Liver (tissue), 3 donors: ENCODE data around the gene EDA.

Experiments
- GABPA ChIP-seq, 2 donors: IDR thresholded peaks in 1 of 2; conservative IDR thresholded peaks in 1 of 2; 2 replicates each; pipeline ENCODE4 v1.6.1; 2016; ENCODE audit warnings: antibody characterized with exemption in 2 of 2, mild to moderate bottlenecking in 1 of 2, moderate library complexity in 1 of 2
- MAX ChIP-seq: IDR thresholded peaks from 2 replicates; pipeline ENCODE4 v1.6.1; 2016; ENCODE audit warnings: antibody characterized with exemption
- SP1 ChIP-seq: IDR thresholded peaks from 2 replicates; pipeline ENCODE4 v1.6.1; 2018; ENCODE audit warnings: antibody characterized with exemption, mild to moderate bottlenecking
- TAF1 ChIP-seq: conservative IDR thresholded peaks from 2 replicates; pipeline ENCODE4 v1.6.1; 2016; ENCODE audit warnings: antibody characterized with exemption, mild to moderate bottlenecking
- YY1 ChIP-seq: IDR thresholded peaks from 2 replicates; pipeline ENCODE4 v1.6.1; 2016; ENCODE audit warnings: antibody characterized with exemption, mild to moderate bottlenecking
- ZBTB33 ChIP-seq: IDR thresholded peaks from 2 replicates; pipeline ENCODE4 v1.6.1; 2016; ENCODE audit warnings: antibody characterized with exemption
- TF ChIP-seq, protein P1 (sequence below): fragments of 150-350 bp; IDR thresholded peaks from 2 replicates; pipeline ENCODE4 v1.5.1; 2017; ENCODE audit warnings: improper control_type of control experiment, low read depth, low read length; ENCODE audit not compliant: missing input control
- TF ChIP-seq, protein P2 (sequence below): IDR thresholded peaks from 2 replicates; pipeline ENCODE4 v1.6.1; 2016; ENCODE audit warnings: antibody characterized with exemption, mild to moderate bottlenecking
- donor health status: healthy.
- donor health status: healthy.

GRCh38 chrX:70016513-70016912, 400.6 kb downstream of the EDA start:
- TF ChIP-seq TAF1 = no peak
- TF ChIP-seq, protein P1, sequence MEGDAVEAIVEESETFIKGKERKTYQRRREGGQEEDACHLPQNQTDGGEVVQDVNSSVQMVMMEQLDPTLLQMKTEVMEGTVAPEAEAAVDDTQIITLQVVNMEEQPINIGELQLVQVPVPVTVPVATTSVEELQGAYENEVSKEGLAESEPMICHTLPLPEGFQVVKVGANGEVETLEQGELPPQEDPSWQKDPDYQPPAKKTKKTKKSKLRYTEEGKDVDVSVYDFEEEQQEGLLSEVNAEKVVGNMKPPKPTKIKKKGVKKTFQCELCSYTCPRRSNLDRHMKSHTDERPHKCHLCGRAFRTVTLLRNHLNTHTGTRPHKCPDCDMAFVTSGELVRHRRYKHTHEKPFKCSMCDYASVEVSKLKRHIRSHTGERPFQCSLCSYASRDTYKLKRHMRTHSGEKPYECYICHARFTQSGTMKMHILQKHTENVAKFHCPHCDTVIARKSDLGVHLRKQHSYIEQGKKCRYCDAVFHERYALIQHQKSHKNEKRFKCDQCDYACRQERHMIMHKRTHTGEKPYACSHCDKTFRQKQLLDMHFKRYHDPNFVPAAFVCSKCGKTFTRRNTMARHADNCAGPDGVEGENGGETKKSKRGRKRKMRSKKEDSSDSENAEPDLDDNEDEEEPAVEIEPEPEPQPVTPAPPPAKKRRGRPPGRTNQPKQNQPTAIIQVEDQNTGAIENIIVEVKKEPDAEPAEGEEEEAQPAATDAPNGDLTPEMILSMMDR = no peak
- no peak for TF ChIP-seq SP1
- TF ChIP-seq YY1 = no peak
- TF ChIP-seq, protein P2, sequence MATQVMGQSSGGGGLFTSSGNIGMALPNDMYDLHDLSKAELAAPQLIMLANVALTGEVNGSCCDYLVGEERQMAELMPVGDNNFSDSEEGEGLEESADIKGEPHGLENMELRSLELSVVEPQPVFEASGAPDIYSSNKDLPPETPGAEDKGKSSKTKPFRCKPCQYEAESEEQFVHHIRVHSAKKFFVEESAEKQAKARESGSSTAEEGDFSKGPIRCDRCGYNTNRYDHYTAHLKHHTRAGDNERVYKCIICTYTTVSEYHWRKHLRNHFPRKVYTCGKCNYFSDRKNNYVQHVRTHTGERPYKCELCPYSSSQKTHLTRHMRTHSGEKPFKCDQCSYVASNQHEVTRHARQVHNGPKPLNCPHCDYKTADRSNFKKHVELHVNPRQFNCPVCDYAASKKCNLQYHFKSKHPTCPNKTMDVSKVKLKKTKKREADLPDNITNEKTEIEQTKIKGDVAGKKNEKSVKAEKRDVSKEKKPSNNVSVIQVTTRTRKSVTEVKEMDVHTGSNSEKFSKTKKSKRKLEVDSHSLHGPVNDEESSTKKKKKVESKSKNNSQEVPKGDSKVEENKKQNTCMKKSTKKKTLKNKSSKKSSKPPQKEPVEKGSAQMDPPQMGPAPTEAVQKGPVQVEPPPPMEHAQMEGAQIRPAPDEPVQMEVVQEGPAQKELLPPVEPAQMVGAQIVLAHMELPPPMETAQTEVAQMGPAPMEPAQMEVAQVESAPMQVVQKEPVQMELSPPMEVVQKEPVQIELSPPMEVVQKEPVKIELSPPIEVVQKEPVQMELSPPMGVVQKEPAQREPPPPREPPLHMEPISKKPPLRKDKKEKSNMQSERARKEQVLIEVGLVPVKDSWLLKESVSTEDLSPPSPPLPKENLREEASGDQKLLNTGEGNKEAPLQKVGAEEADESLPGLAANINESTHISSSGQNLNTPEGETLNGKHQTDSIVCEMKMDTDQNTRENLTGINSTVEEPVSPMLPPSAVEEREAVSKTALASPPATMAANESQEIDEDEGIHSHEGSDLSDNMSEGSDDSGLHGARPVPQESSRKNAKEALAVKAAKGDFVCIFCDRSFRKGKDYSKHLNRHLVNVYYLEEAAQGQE = no peak
- no peak for TF ChIP-seq ZBTB33
- no peak for TF ChIP-seq MAX
- TF ChIP-seq GABPA (IDR thresholded peaks at IDR 0.05 in 1 of 2, conservative IDR thresholded peaks at IDR 0.05 in 1 of 2) = no peak
